DND-41 (cell line): ENCODE measurements around the gene GNG8.

ENCODE experiments used
- ATAC-seq: fragments of 200-7000 bp; cut with Tn5 transposase; 3 replicates; pipeline ENCODE4 v1.9.1; 2021; ENCODE audit warnings: low read depth; ENCODE audit not compliant: insufficient read depth
- DNase-seq: peaks from one replicate; pipeline ENCODE4 v3.0.0-alpha.2; 2020
- H2AFZ ChIP-seq: 2 replicates; pipeline ENCODE4 v1.6.0; 2012; ENCODE audit warnings: low read depth, low read length
- H3K27ac ChIP-seq: 2 replicates; pipeline ENCODE4 v1.5.1; 2012; ENCODE audit warnings: low read length, inconsistent platforms
- H3K27me3 ChIP-seq: fragments of 200-600 bp; sonication (generic); 2 replicates; pipeline ENCODE4 v1.6.0; 2012; ENCODE audit warnings: low read length, mild to moderate bottlenecking, inconsistent platforms; ENCODE audit not compliant: insufficient read depth, poor library complexity
- H3K36me3 ChIP-seq: 2 replicates; pipeline ENCODE4 v1.5.1; 2012; ENCODE audit warnings: low read length, inconsistent platforms; ENCODE audit not compliant: insufficient read depth
- H3K4me1 ChIP-seq: 2 replicates; pipeline ENCODE4 v1.5.1; 2012; ENCODE audit warnings: mild to moderate bottlenecking, low read length; ENCODE audit not compliant: insufficient read depth
- H3K4me2 ChIP-seq: 2 replicates; pipeline ENCODE4 v1.6.0; 2012; ENCODE audit warnings: mild to moderate bottlenecking, moderate library complexity, low read length, inconsistent platforms; ENCODE audit not compliant: insufficient read depth
- H3K4me3 ChIP-seq, 2 experiments: fragments of 200-600 bp in 1 of 2; shearing (Covaris generic) in 1 of 2; 2 replicates each; pipeline ENCODE4 v1.5.1; 2012 to 2016; ENCODE audit warnings: inconsistent platforms in 2 of 2, low read length in 2 of 2, mild to moderate bottlenecking in 2 of 2, low read depth in 1 of 2, moderate library complexity in 1 of 2
- H3K79me2 ChIP-seq: 2 replicates; pipeline ENCODE4 v1.6.0; 2012; ENCODE audit warnings: low read length, inconsistent platforms; ENCODE audit not compliant: insufficient read depth
- H3K9ac ChIP-seq: 2 replicates; pipeline ENCODE4 v1.6.0; 2012; ENCODE audit warnings: low read depth, mild to moderate bottlenecking, inconsistent platforms, low read length, moderate library complexity
- H3K9me3 ChIP-seq: 2 replicates; pipeline ENCODE4 v1.5.1; 2012; ENCODE audit warnings: low read length, moderate library complexity, mild to moderate bottlenecking, inconsistent platforms; ENCODE audit not compliant: insufficient read depth, severe bottlenecking
- H4K20me1 ChIP-seq: 2 replicates; pipeline ENCODE4 v1.6.0; 2012; ENCODE audit warnings: low read length; ENCODE audit not compliant: insufficient read depth
- CTCF ChIP-seq: IDR thresholded peaks from 2 replicates; pipeline ENCODE4 v1.5.1; 2012; ENCODE audit warnings: borderline replicate concordance, low read length, moderate library complexity, mild to moderate bottlenecking; ENCODE audit not compliant: poor library complexity, severe bottlenecking; ENCODE audit errors: extremely low read depth
- EZH2 ChIP-seq: IDR thresholded peaks from 3 replicates; pipeline ENCODE4 v1.6.1; 2012; ENCODE audit warnings: borderline replicate concordance, low read depth, mild to moderate bottlenecking, moderate library complexity, low read length, inconsistent platforms; ENCODE audit not compliant: severe bottlenecking

The GNG8 gene

GRCh38 chr19:46648060-46648960 is 12.3 kb upstream of the GNG8 start:
- no peaks in the 10 kb centered on the region for H4K20me1 ChIP-seq
- no peaks in the 10 kb centered on the region for H3K9me3 ChIP-seq
- H3K9ac ChIP-seq: no peak overlapping the region
- no peak overlapping the region for H2AFZ ChIP-seq
- H3K4me3 ChIP-seq: no peak overlapping the region
- peaks cover 2% of the 10 kb centered on the region for H3K27me3 ChIP-seq
- no peaks in the 10 kb centered on the region for H3K4me1 ChIP-seq
- H3K27ac ChIP-seq: no peak overlapping the region
- TF ChIP-seq EZH2 (no peak), CTCF (no peak)
- H3K79me2 ChIP-seq: no peaks in the 10 kb centered on the region
- no peaks in the 10 kb centered on the region for H3K36me3 ChIP-seq
- ATAC-seq: no peak
- no peak overlapping the region for H3K4me2 ChIP-seq
- DNase-seq: no peak

- no peak overlapping the region for H3K9ac ChIP-seq
- no peaks in the 10 kb centered on the region for H3K4me1 ChIP-seq
- TF ChIP-seq EZH2: no peak
- TF ChIP-seq CTCF: no peak
- no peak overlapping the region for H2AFZ ChIP-seq
- H3K27me3 ChIP-seq: peaks cover 2% of the 10 kb centered on the region
- H4K20me1 ChIP-seq: no peaks in the 10 kb centered on the region
- DNase-seq (no peak), ATAC-seq (no peak)
- no peaks in the 10 kb centered on the region for H3K79me2 ChIP-seq
- no peak overlapping the region for H3K4me2 ChIP-seq
- no peak overlapping the region for H3K4me3 ChIP-seq
- H3K27ac ChIP-seq: no peak overlapping the region
- no peaks in the 10 kb centered on the region for H3K9me3 ChIP-seq
- no peaks in the 10 kb centered on the region for H3K36me3 ChIP-seq
These were observed 10.4 kb upstream of the GNG8 start for GRCh38 chr19:46646402-46646801.

DNA sequence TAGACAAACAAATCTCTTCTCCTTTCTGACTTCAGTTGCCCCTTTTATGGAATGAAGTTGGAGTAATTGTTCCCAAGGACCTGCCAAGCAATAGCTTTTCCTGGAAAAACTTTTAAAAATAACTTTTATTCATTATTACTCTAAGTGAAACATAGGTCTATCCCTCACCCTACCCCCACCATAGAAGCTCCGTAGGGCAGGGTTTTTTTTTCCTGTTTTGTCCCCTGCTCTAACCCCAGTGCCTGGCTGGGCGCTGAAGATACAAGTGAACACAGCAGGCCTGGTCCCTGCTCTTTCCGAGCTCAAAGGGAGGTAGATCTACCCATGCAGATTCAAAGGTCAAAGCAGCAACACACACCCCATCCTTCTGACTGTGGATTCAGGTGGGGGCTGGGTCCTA is 8.7 kb upstream of the GNG8 start:
- no peak for ATAC-seq
- no peak overlapping the region for H2AFZ ChIP-seq
- H3K27me3 ChIP-seq: peaks cover 13% of the 10 kb centered on the region
- peaks cover 4% of the 10 kb centered on the region for H3K4me1 ChIP-seq
- peaks cover 1% of the 10 kb centered on the region for H4K20me1 ChIP-seq
- H3K9me3 ChIP-seq: no peaks in the 10 kb centered on the region
- no peak overlapping the region for H3K4me3 ChIP-seq
- H3K36me3 ChIP-seq: no peaks in the 10 kb centered on the region
- no peak overlapping the region for H3K27ac ChIP-seq
- no peak for DNase-seq
- H3K9ac ChIP-seq: no peak overlapping the region
- H3K79me2 ChIP-seq: no peaks in the 10 kb centered on the region
- H3K4me2 ChIP-seq: no peak overlapping the region
- TF ChIP-seq CTCF: no peak
- no peak for TF ChIP-seq EZH2
